ENCODE measurements around the gene SCN5A. TPM values are rescaled to one million over a fixed set of nuclear protein-coding genes. Genes with fewer than 3 reads are reported as not detected.
A peak's percentile ranks its signal among the peaks of the same experiment; 100 is the strongest.

The SCN5A gene
- total RNA-seq, 2 donors from 2014 or later, result 102 to 118 TPM

- H3K27ac ChIP-seq, result peak overlapping the region; percentile 66 to 72
- peaks cover 0 to 22% of the 10 kb centered on the region in 2 donors for H3K4me1 ChIP-seq
- peaks cover 17% of the 10 kb centered on the region for H3K36me3 ChIP-seq
- H3K4me3 ChIP-seq, result no peak overlapping the region
- no peaks in the 10 kb centered on the region for H3K9me3 ChIP-seq
- DNase-seq (ENCODE audit: low spot score), result peak; percentile 32
- no peaks in the 10 kb centered on the region for H3K27me3 ChIP-seq
- no peak for TF ChIP-seq CTCF (IDR thresholded peaks at IDR 0.05)
These were observed 61.8 kb downstream of the SCN5A start for GRCh38 chr3:38587548-38588131.

- Histone ChIP-seq H3K27me3 (no peaks in the 10 kb centered on the region), H3K27ac (peak overlapping the region; percentile 66 to 72), H3K36me3 (peaks cover 17% of the 10 kb centered on the region), H3K4me1 (peaks cover 0 to 30% of the 10 kb centered on the region in 2 donors), H3K9me3 (no peaks in the 10 kb centered on the region), H3K4me3 (no peak overlapping the region)
- DNase-seq (ENCODE audit: low spot score), result peak; percentile 38
- no peak for TF ChIP-seq CTCF (IDR thresholded peaks at IDR 0.05)
These were observed 62.7 kb downstream of the SCN5A start for GRCh38 chr3:38586546-38587520.

- Histone ChIP-seq H3K4me3 (no peak overlapping the region), H3K36me3 (peaks cover 19% of the 10 kb centered on the region), H3K27me3 (no peaks in the 10 kb centered on the region), H3K4me1 (peaks cover 0 to 39% of the 10 kb centered on the region in 2 donors), H3K27ac (no peak overlapping the region), H3K9me3 (no peaks in the 10 kb centered on the region)
- peak; percentile 48 for DNase-seq (ENCODE audit: low spot score)
- TF ChIP-seq CTCF (IDR thresholded peaks at IDR 0.05), result no peak
These were observed 63.6 kb downstream of the SCN5A start for GRCh38 chr3:38585791-38586420.

- H3K36me3 ChIP-seq, result peaks cover 19% of the 10 kb centered on the region
- DNase-seq (ENCODE audit: low spot score), result peak; percentile 42
- H3K27me3 ChIP-seq, result no peaks in the 10 kb centered on the region
- TF ChIP-seq CTCF (IDR thresholded peaks at IDR 0.05), result no peak
- peak overlapping the region; percentile 78 to 97 for H3K27ac ChIP-seq
- no peaks in the 10 kb centered on the region for H3K9me3 ChIP-seq
- peaks cover 0 to 61% of the 10 kb centered on the region in 2 donors for H3K4me1 ChIP-seq
- no peak overlapping the region for H3K4me3 ChIP-seq
These were observed 65.8 kb downstream of the SCN5A start for GRCh38 chr3:38583688-38584087.

GRCh38 chr3:38582941-38583645 is 66.4 kb downstream of the SCN5A start:
- Histone ChIP-seq H3K27ac (peak overlapping the region; percentile 78 to 97), H3K4me1 (peaks cover 0 to 62% of the 10 kb centered on the region in 2 donors)

More at GRCh38 chr3:38582941-38583645, 66.4 kb downstream of the SCN5A start:
- TF ChIP-seq CTCF (IDR thresholded peaks at IDR 0.05), result no peak
- Histone ChIP-seq H3K27me3 (no peaks in the 10 kb centered on the region), H3K4me3 (no peak overlapping the region), H3K9me3 (no peaks in the 10 kb centered on the region), H3K36me3 (peaks cover 23% of the 10 kb centered on the region)
- DNase-seq (ENCODE audit: low spot score), result peak; percentile 44

Data from right atrium auricular region (tissue), 2 donors.